ENCODE data around the gene SLC35F1.

The SLC35F1 gene

DNA sequence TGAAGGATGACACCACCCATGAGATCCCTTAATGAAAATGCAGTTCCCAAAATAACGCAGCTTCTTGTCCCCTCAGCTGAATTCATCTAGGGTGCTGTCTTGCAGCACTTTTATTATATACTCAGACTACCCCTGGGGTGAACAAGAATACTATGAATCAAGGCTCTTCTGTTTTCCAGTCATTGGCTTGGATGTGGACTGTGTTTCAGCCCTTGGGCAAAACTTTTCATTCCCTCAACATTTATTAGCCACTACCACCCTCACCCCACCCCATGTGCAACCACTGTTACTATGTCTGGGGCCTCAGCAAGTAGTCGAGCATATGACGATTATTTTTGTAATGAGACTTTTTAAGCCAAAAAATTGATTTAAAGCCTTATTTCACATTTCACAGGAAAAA is 321.8 kb downstream of the SLC35F1 start:
- H3K4me3 ChIP-seq (ENCODE audit: control insufficient read depth, low read depth, low read length), result no peak overlapping the region
- TF ChIP-seq, protein P1, sequence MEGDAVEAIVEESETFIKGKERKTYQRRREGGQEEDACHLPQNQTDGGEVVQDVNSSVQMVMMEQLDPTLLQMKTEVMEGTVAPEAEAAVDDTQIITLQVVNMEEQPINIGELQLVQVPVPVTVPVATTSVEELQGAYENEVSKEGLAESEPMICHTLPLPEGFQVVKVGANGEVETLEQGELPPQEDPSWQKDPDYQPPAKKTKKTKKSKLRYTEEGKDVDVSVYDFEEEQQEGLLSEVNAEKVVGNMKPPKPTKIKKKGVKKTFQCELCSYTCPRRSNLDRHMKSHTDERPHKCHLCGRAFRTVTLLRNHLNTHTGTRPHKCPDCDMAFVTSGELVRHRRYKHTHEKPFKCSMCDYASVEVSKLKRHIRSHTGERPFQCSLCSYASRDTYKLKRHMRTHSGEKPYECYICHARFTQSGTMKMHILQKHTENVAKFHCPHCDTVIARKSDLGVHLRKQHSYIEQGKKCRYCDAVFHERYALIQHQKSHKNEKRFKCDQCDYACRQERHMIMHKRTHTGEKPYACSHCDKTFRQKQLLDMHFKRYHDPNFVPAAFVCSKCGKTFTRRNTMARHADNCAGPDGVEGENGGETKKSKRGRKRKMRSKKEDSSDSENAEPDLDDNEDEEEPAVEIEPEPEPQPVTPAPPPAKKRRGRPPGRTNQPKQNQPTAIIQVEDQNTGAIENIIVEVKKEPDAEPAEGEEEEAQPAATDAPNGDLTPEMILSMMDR (conservative IDR thresholded peaks at IDR 0.05; ENCODE audit: control insufficient read depth, insufficient read depth, low read depth, low read length), result no peak
- no peak for DNase-seq (ENCODE audit: low read depth)

DNA sequence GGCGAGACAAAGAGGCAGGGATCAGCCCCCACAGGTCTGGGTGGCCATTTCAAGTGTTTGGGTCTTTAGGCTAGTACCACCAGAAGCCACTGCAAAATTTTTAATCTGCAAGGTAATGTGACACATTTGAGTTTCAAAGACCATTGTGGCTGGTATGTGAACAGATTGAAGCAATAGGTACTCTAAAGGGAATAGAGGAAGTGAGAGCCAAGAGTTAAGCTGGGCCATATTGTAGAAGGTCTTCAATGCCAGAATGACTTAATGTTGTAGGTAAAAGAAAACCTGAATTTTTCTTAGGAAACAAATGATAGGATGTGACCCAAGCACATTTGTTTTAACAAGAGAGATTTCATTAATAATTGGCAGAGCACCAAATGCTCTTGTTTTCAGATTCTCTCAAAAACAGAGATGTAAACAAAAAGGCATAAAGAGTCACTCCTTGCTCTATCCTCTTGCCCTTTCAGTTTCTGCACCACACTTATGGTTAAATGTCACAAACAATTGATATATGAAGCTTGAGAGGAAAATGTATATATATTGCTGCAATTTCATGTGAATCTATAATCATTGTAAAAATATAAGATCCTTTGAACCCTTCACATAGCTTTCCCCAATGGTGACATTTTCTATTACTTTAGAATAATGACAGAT is 333.9 kb downstream of the SLC35F1 start:
- TF ChIP-seq, protein P1 (conservative IDR thresholded peaks at IDR 0.05; ENCODE audit: control insufficient read depth, insufficient read depth, low read depth, low read length), result no peak
- H3K4me3 ChIP-seq (ENCODE audit: control insufficient read depth, low read depth, low read length), result no peak overlapping the region
- DNase-seq (ENCODE audit: low read depth), result no peak

DNA sequence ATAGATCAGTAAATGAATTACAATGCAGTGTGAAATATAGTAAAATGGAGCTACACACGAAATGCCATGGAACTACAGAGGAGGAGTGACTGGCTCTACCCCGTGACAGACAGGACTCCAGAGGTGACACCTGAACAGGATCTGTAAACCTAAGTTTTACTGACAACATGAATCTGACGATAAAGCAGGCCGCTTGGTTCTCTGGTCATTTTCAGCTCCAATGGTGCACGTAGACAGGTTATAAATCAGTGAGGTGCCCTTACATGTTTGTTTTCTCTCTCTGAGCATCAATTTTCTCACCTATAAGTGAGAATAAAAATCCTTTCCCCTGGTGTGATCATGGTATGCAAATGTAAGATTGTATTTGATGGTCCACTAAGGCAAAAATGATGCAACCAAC is 339.3 kb downstream of the SLC35F1 start:
- DNase-seq (ENCODE audit: low read depth), result no peak
- no peak overlapping the region for H3K4me3 ChIP-seq (ENCODE audit: control insufficient read depth, low read depth, low read length)
- TF ChIP-seq, protein P1 (conservative IDR thresholded peaks at IDR 0.05; ENCODE audit: control insufficient read depth, insufficient read depth, low read depth, low read length), result no peak

DNA sequence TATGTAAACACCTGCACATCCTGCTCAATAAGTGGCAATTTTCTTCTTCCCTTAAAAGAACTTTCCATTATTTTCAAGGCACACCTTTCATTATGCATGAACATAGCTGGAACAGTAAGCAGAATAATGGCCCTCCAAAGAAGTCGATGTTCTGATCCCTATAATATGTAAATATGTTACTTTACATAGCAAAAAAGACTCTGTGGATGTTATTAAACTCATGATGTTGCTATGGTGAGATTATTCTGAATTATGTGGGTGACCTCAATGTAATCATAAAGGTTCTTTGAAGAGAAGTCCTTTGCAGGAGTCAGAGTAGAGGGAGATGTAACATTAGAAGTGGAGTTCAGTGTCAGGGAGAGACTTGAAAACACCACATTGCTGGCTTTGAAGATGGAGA is 341.1 kb downstream of the SLC35F1 start:
- TF ChIP-seq, protein P1 (conservative IDR thresholded peaks at IDR 0.05; ENCODE audit: control insufficient read depth, insufficient read depth, low read depth, low read length), result no peak
- no peak for DNase-seq (ENCODE audit: low read depth)
- H3K4me3 ChIP-seq (ENCODE audit: control insufficient read depth, low read depth, low read length), result no peak overlapping the region

DNA sequence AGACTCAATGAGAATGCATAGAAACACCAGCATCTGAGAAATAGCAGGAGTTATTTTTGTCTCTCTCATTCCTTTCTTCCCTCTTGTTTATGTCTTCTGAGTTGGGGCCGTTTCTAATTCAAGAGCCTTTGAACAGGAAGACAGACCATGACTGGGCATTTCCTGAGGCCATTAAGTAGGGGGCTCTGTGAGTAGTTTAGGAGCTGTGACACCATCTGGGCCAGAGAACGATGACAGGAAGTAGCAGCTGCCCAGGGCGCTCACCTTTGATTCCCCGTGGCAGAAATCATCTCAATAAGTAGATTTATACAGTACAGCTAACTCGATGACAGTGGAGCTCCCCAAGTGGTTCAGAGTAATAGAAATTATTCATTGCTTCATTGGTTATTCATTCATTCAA is 342.6 kb downstream of the SLC35F1 start:
- no peak for DNase-seq (ENCODE audit: low read depth)
- TF ChIP-seq, protein P1 (conservative IDR thresholded peaks at IDR 0.05; ENCODE audit: control insufficient read depth, insufficient read depth, low read depth, low read length), result no peak
- no peak overlapping the region for H3K4me3 ChIP-seq (ENCODE audit: control insufficient read depth, low read depth, low read length)

DNA sequence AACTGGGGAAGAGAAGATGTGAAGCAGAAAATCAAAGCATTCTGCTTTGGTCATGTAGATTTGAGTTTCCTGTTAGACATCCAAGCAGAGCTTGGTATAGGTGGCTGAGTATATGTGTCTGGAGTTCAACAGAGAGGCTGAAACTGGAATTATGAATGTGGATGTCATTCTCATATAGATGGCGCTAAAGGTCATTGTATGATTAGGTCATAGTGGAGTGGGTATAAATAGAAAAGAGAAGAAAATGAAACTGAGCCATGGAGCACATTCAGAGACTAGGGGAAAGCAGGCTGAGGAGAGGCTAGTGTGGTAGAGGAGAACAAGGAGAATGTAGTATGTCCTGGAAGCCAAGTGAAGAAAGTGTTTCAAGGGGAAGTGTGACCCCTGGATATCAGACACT is 345.4 kb downstream of the SLC35F1 start:
- no peak for DNase-seq (ENCODE audit: low read depth)
- H3K4me3 ChIP-seq (ENCODE audit: control insufficient read depth, low read depth, low read length), result no peak overlapping the region
- TF ChIP-seq, protein P1 (conservative IDR thresholded peaks at IDR 0.05; ENCODE audit: control insufficient read depth, insufficient read depth, low read depth, low read length), result no peak

DNA sequence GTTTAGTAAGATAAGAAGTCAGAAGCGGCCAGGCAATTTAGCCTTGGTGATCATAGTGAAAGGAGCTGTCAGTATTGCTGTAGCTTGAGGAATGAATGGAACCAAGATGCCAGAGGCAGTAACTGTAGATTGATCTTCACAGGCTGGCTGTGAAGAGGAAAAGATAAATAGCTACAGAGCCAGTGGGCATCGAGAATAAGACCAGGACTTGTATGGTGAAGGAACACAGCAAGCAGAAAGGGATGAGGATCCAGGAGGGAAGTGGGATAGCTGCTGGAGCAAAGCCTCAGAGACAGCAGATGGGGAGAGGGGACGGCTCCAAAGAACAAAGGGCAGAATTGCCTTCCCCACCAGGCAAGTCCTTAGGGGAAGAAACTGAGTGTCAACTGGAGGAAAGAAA is 346.7 kb downstream of the SLC35F1 start:
- TF ChIP-seq, protein P1 (conservative IDR thresholded peaks at IDR 0.05; ENCODE audit: control insufficient read depth, insufficient read depth, low read depth, low read length), result no peak
- no peak overlapping the region for H3K4me3 ChIP-seq (ENCODE audit: control insufficient read depth, low read depth, low read length)
- DNase-seq (ENCODE audit: low read depth), result no peak

Data from fibroblast of mammary gland (primary cell).